ENCODE data around the gene TCF25. TPM values are rescaled to one million over a fixed set of nuclear protein-coding genes. Genes with fewer than 3 reads are reported as not detected.

Gene TCF25
- total RNA-seq, 2 experiments from 2014 or later: 218 to 243 TPM

- DNase-seq (no peak), ATAC-seq (ENCODE audit: low read depth) (no peak)
- H3K36me3 Mint-ChIP-seq: peaks cover 16% of the 10 kb centered on the region
- no peaks in the 10 kb centered on the region for H3K9me3 Mint-ChIP-seq
- H3K27ac Mint-ChIP-seq: no peak overlapping the region
- H3K4me1 Mint-ChIP-seq: peaks cover 5% of the 10 kb centered on the region
- POLR2A ChIA-PET: no interaction called here
- no peaks in the 10 kb centered on the region for H3K27me3 Mint-ChIP-seq
- H3K4me3 Mint-ChIP-seq: no peak overlapping the region
These were observed 19.2 kb downstream of the TCF25 start for GRCh38 chr16:89892635-89893034.

GRCh38 chr16:89893642-89894548, 20.5 kb downstream of the TCF25 start:
- DNase-seq (no peak), ATAC-seq (ENCODE audit: low read depth) (no peak)
- no peak overlapping the region for H3K27ac Mint-ChIP-seq
- H3K4me3 Mint-ChIP-seq: no peak overlapping the region
- H3K27me3 Mint-ChIP-seq: no peaks in the 10 kb centered on the region
- peaks cover 7% of the 10 kb centered on the region for H3K4me1 Mint-ChIP-seq
- H3K36me3 Mint-ChIP-seq: peaks cover 12% of the 10 kb centered on the region
- POLR2A ChIA-PET: no interaction called here
- no peaks in the 10 kb centered on the region for H3K9me3 Mint-ChIP-seq

GRCh38 chr16:89895482-89896250, 22.3 kb downstream of the TCF25 start:
- Mint-ChIP-seq H3K36me3 (peaks cover 14% of the 10 kb centered on the region), H3K27me3 (no peaks in the 10 kb centered on the region), H3K9me3 (no peaks in the 10 kb centered on the region), H3K27ac (no peak overlapping the region), H3K4me1 (peaks cover 2% of the 10 kb centered on the region), H3K4me3 (no peak overlapping the region)
- no peak for ATAC-seq (ENCODE audit: low read depth)
- POLR2A ChIA-PET: no interaction called here
- DNase-seq: no peak

- POLR2A ChIA-PET: interaction anchor here (0.6 kb wide), 1 partner anchor 799 kb away, joined by 3 read pairs; no protein-coding TSS in a partner anchor
- Mint-ChIP-seq H3K4me3 (no peak overlapping the region), H3K9me3 (no peaks in the 10 kb centered on the region), H3K27ac (no peak overlapping the region), H3K4me1 (peaks cover 2% of the 10 kb centered on the region), H3K27me3 (no peaks in the 10 kb centered on the region), H3K36me3 (peaks cover 5% of the 10 kb centered on the region)
- ATAC-seq (ENCODE audit: low read depth) (no peak), DNase-seq (no peak)
These were observed 23.8 kb downstream of the TCF25 start for GRCh38 chr16:89897204-89897603.

GRCh38 chr16:89898201-89898967, 25.0 kb downstream of the TCF25 start:
- peaks cover 2% of the 10 kb centered on the region for H3K4me1 Mint-ChIP-seq
- no peaks in the 10 kb centered on the region for H3K27me3 Mint-ChIP-seq
- H3K36me3 Mint-ChIP-seq: peaks cover 5% of the 10 kb centered on the region
- POLR2A ChIA-PET: no interaction called here
- H3K27ac Mint-ChIP-seq: no peak overlapping the region
- DNase-seq (no peak), ATAC-seq (ENCODE audit: low read depth) (no peak)
- no peak overlapping the region for H3K4me3 Mint-ChIP-seq
- no peaks in the 10 kb centered on the region for H3K9me3 Mint-ChIP-seq

GRCh38 chr16:89899879-89900481, 26.6 kb downstream of the TCF25 start:
- H3K9me3 Mint-ChIP-seq: no peaks in the 10 kb centered on the region
- no peaks in the 10 kb centered on the region for H3K27me3 Mint-ChIP-seq
- no peak overlapping the region for H3K27ac Mint-ChIP-seq
- H3K4me1 Mint-ChIP-seq: peaks cover 2% of the 10 kb centered on the region
- no peak overlapping the region for H3K4me3 Mint-ChIP-seq
- POLR2A ChIA-PET: no interaction called here
- ATAC-seq (ENCODE audit: low read depth): no peak
- DNase-seq: no peak
- peaks cover 5% of the 10 kb centered on the region for H3K36me3 Mint-ChIP-seq

- Mint-ChIP-seq H3K4me3 (no peak overlapping the region), H3K9me3 (no peaks in the 10 kb centered on the region), H3K27me3 (no peaks in the 10 kb centered on the region), H3K27ac (no peak overlapping the region), H3K36me3 (peaks cover 7% of the 10 kb centered on the region), H3K4me1 (peaks cover 2% of the 10 kb centered on the region)
- DNase-seq: no peak
- POLR2A ChIA-PET: no interaction called here
- no peak for ATAC-seq (ENCODE audit: low read depth)
These were observed 27.5 kb downstream of the TCF25 start for GRCh38 chr16:89900885-89901284.

GRCh38 chr16:89902980-89903379, 29.6 kb downstream of the TCF25 start:
- no peak overlapping the region for H3K27ac Mint-ChIP-seq
- peaks cover 2% of the 10 kb centered on the region for H3K4me1 Mint-ChIP-seq
- DNase-seq (no peak), ATAC-seq (ENCODE audit: low read depth) (no peak)
- peaks cover 19% of the 10 kb centered on the region for H3K36me3 Mint-ChIP-seq
- no peaks in the 10 kb centered on the region for H3K9me3 Mint-ChIP-seq
- no peaks in the 10 kb centered on the region for H3K27me3 Mint-ChIP-seq
- no peak overlapping the region for H3K4me3 Mint-ChIP-seq
- POLR2A ChIA-PET: no interaction called here

- ATAC-seq (ENCODE audit: low read depth) (no peak), DNase-seq (no peak)
- Mint-ChIP-seq H3K36me3 (peaks cover 21% of the 10 kb centered on the region), H3K27ac (no peak overlapping the region), H3K9me3 (no peaks in the 10 kb centered on the region), H3K4me3 (no peak overlapping the region), H3K4me1 (no peaks in the 10 kb centered on the region), H3K27me3 (no peaks in the 10 kb centered on the region)
- POLR2A ChIA-PET: no interaction called here
These were observed 30.6 kb downstream of the TCF25 start for GRCh38 chr16:89903908-89904515.

- Mint-ChIP-seq H3K27ac (no peak overlapping the region), H3K4me3 (no peak overlapping the region), H3K27me3 (no peaks in the 10 kb centered on the region), H3K4me1 (no peaks in the 10 kb centered on the region), H3K36me3 (peaks cover 22% of the 10 kb centered on the region), H3K9me3 (no peaks in the 10 kb centered on the region)
- DNase-seq (no peak), ATAC-seq (ENCODE audit: low read depth) (no peak)
- POLR2A ChIA-PET: interaction anchor here (0.6 to 1.2 kb wide), 2 partner anchors 31 to 40 kb away, joined by 4 to 5 read pairs; partner anchors contain the start of gene TCF25
These were observed 31.5 kb downstream of the TCF25 start for GRCh38 chr16:89904606-89905510.

GRCh38 chr16:89905511-89906139, 32.2 kb downstream of the TCF25 start:
- POLR2A ChIA-PET: interaction anchor here (1.2 kb wide), 1 partner anchor 32 kb away, joined by 5 read pairs; the partner anchor contains the start of gene TCF25
- no peak for ATAC-seq (ENCODE audit: low read depth)
- Mint-ChIP-seq H3K9me3 (no peaks in the 10 kb centered on the region), H3K4me1 (peaks cover 2% of the 10 kb centered on the region), H3K4me3 (no peak overlapping the region), H3K27ac (no peak overlapping the region), H3K27me3 (no peaks in the 10 kb centered on the region), H3K36me3 (peaks cover 22% of the 10 kb centered on the region)
- DNase-seq: no peak

Measured in activated naive CD8-positive, alpha-beta T cell treated with anti-CD3 and anti-CD28 coated beads, Interleukin-2, amount 10 ng/mL, durations not matched to agents 7 days and 5 days (primary cell).